Immature natural killer cell (primary cell): ENCODE measurements around the gene CEACAM19. TPM values are rescaled to one million over a fixed set of nuclear protein-coding genes. Genes with fewer than 3 reads are reported as not detected.

Source experiments
- polyA plus RNA-seq, 3 donors: library from polyadenylated mRNA; unstranded; fragments of 300-500 nt; fragmentation: Illumina TruSeq; gene quantifications; one replicate each; pipeline ENCODE4 v1.2.3, GENCODE V29; 2021

CEACAM19 gene
- polyA plus RNA-seq, 3 donors from 2014 or later, result 0.22 TPM; not detected in 2

Other genes with a start within 250 kb of the CEACAM19 start
- gene ZNF229, start 223.0 kb upstream of the CEACAM19 start, polyA plus RNA-seq, result under 1 TPM in 2 of 3 donors, not detected in 1; 0.20 to 0.21 TPM
- 1 to 10 TPM; 2.3 to 7.9 (median 3.8) TPM for gene ZNF180, start 171.0 kb upstream of the CEACAM19 start, polyA plus RNA-seq
- gene CEACAM20, start 141.8 kb upstream of the CEACAM19 start, polyA plus RNA-seq, result not detected
- not detected for gene IGSF23, start 57.9 kb upstream of the CEACAM19 start, polyA plus RNA-seq
- gene PVR, start 27.6 kb upstream of the CEACAM19 start, polyA plus RNA-seq, result 1 to 10 TPM in 2 of 3 donors, under 1 TPM in 1; 0.87 to 7.3 (median 2.2) TPM
- gene CEACAM16, start 27.7 kb downstream of the CEACAM19 start, polyA plus RNA-seq, result not detected
- gene BCL3, start 77.2 kb downstream of the CEACAM19 start, polyA plus RNA-seq, result 10 to 100 TPM in 2 of 3 donors, 1 to 10 TPM in 1; 5.6 to 10.2 (median 10.2) TPM
- gene CBLC, start 106.4 kb downstream of the CEACAM19 start, polyA plus RNA-seq, result not detected
- gene BCAM, start 137.6 kb downstream of the CEACAM19 start, polyA plus RNA-seq, result not detected
- under 1 TPM in 2 of 3 donors, not detected in 1; 0.09 to 0.34 TPM for gene NECTIN2, start 174.8 kb downstream of the CEACAM19 start, polyA plus RNA-seq
- gene TOMM40, start 219.8 kb downstream of the CEACAM19 start, polyA plus RNA-seq, result 10 to 100 TPM; 15.5 to 39.7 (median 25.6) TPM
- not detected for gene APOE, start 234.3 kb downstream of the CEACAM19 start, polyA plus RNA-seq
- under 1 TPM in 1 of 3 donors, not detected in 2; 0.47 TPM for gene APOC1, start 243.1 kb downstream of the CEACAM19 start, polyA plus RNA-seq